Smooth muscle cell (in vitro differentiated cells): Measurements from ENCODE around the gene GPR161. TPM values are rescaled to one million over a fixed set of nuclear protein-coding genes. Genes with fewer than 3 reads are reported as not detected.

Source experiments
- DNase-seq: peaks from one replicate; lab custom pipeline; 2025; ENCODE audit not compliant: unreplicated experiment; lab: John Stamatoyannopoulos, UW
- H2AFZ ChIP-seq: fragments of 200-600 bp; sonication (generic); 2 replicates; pipeline ENCODE4 v1.6.0; 2016; ENCODE audit warnings: antibody characterized with exemption, low read depth, mild to moderate bottlenecking
- H3F3A ChIP-seq: fragments of 200-600 bp; sonication (generic); 2 replicates; pipeline ENCODE4 v1.6.0; 2017; ENCODE audit warnings: antibody characterized with exemption, low read depth
- H3K27ac ChIP-seq: fragments of 200-600 bp; sonication (generic); 2 replicates; pipeline ENCODE4 v1.5.1; 2016; ENCODE audit warnings: low read depth, mild to moderate bottlenecking
- H3K27me3 ChIP-seq: fragments of 200-600 bp; sonication (generic); 2 replicates; pipeline ENCODE4 v1.6.1; 2016; ENCODE audit warnings: low read depth, mild to moderate bottlenecking
- H3K36me3 ChIP-seq: fragments of 200-600 bp; sonication (generic); 2 replicates; pipeline ENCODE4 v1.5.1; 2016; ENCODE audit warnings: low read depth
- H3K4me1 ChIP-seq: fragments of 200-600 bp; sonication (generic); 2 replicates; pipeline ENCODE4 v1.5.1; 2016; ENCODE audit warnings: low read depth
- H3K4me2 ChIP-seq: fragments of 200-600 bp; sonication (generic); 2 replicates; pipeline ENCODE4 v1.6.0; 2016; ENCODE audit warnings: mild to moderate bottlenecking
- H3K4me3 ChIP-seq: fragments of 200-600 bp; sonication (generic); 2 replicates; pipeline ENCODE4 v1.5.1; 2016; ENCODE audit warnings: mild to moderate bottlenecking
- H3K79me2 ChIP-seq: fragments of 200-600 bp; sonication (generic); 2 replicates; pipeline ENCODE4 v1.6.0; 2016; ENCODE audit warnings: low read depth, mild to moderate bottlenecking
- H3K9ac ChIP-seq: fragments of 200-600 bp; sonication (generic); 2 replicates; pipeline ENCODE4 v1.6.0; 2016; ENCODE audit warnings: low read depth
- H3K9me3 ChIP-seq: fragments of 200-600 bp; sonication (generic); replicated peaks from 2 replicates; pipeline ENCODE4 v1.5.1; 2016; ENCODE audit warnings: low read depth
- H4K20me1 ChIP-seq: fragments of 200-600 bp; sonication (generic); 2 replicates; pipeline ENCODE4 v1.6.0; 2016; ENCODE audit warnings: low read depth
- WGBS: methylation state at CpG from one replicate; pipeline ENCODE4 v1.1.7; 2016; ENCODE audit warnings: low lambda C conversion rate; 5-methylcytosine and 5-hydroxymethylcytosine counted together
- polyA plus RNA-seq: library from polyadenylated mRNA; unstranded; fragments of >200 nt; fragmentation: Nextera tagmentation; extraction: Ambion mirVana; gene quantifications from 2 replicates; pipeline ENCODE4 v1.2.1, GENCODE V29; 2016
- total RNA-seq: library from RNA; depleted of rRNA; stranded (reverse); fragments of >200 nt; gene quantifications from 2 replicates; pipeline ENCODE4 v1.2.3, GENCODE V29; 2014
- TF ChIP-seq, protein P1 (sequence below): fragments of 200-600 bp; sonication (generic); IDR thresholded peaks from 2 replicates; pipeline ENCODE4 v1.5.1; 2017; ENCODE audit warnings: borderline replicate concordance, mild to moderate bottlenecking, antibody characterized with exemption; ENCODE audit not compliant: insufficient read depth, poor library complexity, severe bottlenecking

Gene GPR161
- total and polyA plus RNA-seq, 2 experiments from 2014 or later: 9.7 to 25.4 TPM

GRCh38 chr1:168081373-168082007 lies 55.2 kb downstream of the GPR161 start:
- Histone ChIP-seq H3K9me3 (no peaks in the 10 kb centered on the region), H3K4me2 (no peak overlapping the region), H3K4me1 (no peaks in the 10 kb centered on the region), H3K9ac (peak overlapping the region; percentile 8), H3K27me3 (no peaks in the 10 kb centered on the region), H2AFZ (no peak overlapping the region), H3K27ac (peak overlapping the region; percentile 51), H4K20me1 (no peaks in the 10 kb centered on the region), H3K79me2 (no peaks in the 10 kb centered on the region), H3K4me3 (no peak overlapping the region), H3K36me3 (no peaks in the 10 kb centered on the region), H3F3A (peaks cover 2% of the 10 kb centered on the region)
- TF ChIP-seq, protein P1, sequence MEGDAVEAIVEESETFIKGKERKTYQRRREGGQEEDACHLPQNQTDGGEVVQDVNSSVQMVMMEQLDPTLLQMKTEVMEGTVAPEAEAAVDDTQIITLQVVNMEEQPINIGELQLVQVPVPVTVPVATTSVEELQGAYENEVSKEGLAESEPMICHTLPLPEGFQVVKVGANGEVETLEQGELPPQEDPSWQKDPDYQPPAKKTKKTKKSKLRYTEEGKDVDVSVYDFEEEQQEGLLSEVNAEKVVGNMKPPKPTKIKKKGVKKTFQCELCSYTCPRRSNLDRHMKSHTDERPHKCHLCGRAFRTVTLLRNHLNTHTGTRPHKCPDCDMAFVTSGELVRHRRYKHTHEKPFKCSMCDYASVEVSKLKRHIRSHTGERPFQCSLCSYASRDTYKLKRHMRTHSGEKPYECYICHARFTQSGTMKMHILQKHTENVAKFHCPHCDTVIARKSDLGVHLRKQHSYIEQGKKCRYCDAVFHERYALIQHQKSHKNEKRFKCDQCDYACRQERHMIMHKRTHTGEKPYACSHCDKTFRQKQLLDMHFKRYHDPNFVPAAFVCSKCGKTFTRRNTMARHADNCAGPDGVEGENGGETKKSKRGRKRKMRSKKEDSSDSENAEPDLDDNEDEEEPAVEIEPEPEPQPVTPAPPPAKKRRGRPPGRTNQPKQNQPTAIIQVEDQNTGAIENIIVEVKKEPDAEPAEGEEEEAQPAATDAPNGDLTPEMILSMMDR: no peak
- DNase-seq: no peak
- WGBS: 64% methylated on average over 4 of the region's 4 CpGs

DNA sequence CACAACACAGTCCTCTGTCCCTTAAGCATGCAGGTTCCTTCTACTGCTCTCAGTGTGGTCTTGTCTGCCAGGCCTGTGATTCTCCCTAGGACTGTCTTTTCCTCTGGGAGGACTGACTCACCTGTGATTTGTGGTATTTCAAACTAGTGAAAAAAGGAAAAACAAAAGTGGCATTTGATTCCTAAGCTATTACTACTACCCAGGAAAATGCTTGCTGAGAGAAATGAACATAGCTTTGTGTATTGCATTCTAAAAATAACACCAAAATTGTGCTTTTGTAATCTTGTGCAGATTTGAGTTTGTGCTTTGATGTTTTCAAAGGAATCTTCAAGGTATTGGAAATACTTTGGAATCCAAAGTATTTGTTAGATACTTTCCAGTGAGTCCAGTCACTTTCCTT lies 57.0 kb downstream of the GPR161 start:
- Histone ChIP-seq H3K79me2 (no peaks in the 10 kb centered on the region), H3K9me3 (no peaks in the 10 kb centered on the region), H3K4me2 (no peak overlapping the region), H3K36me3 (no peaks in the 10 kb centered on the region), H3K9ac (no peak overlapping the region), H3K4me1 (no peaks in the 10 kb centered on the region), H3K27ac (peak overlapping the region; percentile 51), H4K20me1 (no peaks in the 10 kb centered on the region), H3K27me3 (no peaks in the 10 kb centered on the region), H2AFZ (no peak overlapping the region), H3F3A (peaks cover 2% of the 10 kb centered on the region), H3K4me3 (no peak overlapping the region)
- TF ChIP-seq, protein P1: no peak
- no peak for DNase-seq

- no peaks in the 10 kb centered on the region for H3K4me1 ChIP-seq
- no peak overlapping the region for H3K4me3 ChIP-seq
- no peak overlapping the region for H3K9ac ChIP-seq
- no peak overlapping the region for H3K27ac ChIP-seq
- no peak overlapping the region for H2AFZ ChIP-seq
- DNase-seq: no peak
- no peaks in the 10 kb centered on the region for H3K79me2 ChIP-seq
- peaks cover 30% of the 10 kb centered on the region for H3K36me3 ChIP-seq
- H3K9me3 ChIP-seq: no peaks in the 10 kb centered on the region
- no peaks in the 10 kb centered on the region for H4K20me1 ChIP-seq
- no peak overlapping the region for H3K4me2 ChIP-seq
- no peaks in the 10 kb centered on the region for H3F3A ChIP-seq
- WGBS: 84% methylated on average over 3 of the region's 3 CpGs
- H3K27me3 ChIP-seq: no peaks in the 10 kb centered on the region
- TF ChIP-seq, protein P1: no peak
Observed at GRCh38 chr1:168069384-168069783, 67.3 kb downstream of the GPR161 start.

- no peak overlapping the region for H3K9ac ChIP-seq
- H3K4me3 ChIP-seq: no peak overlapping the region
- H3K27ac ChIP-seq: no peak overlapping the region
- H2AFZ ChIP-seq: no peak overlapping the region
- peaks cover 23% of the 10 kb centered on the region for H3K36me3 ChIP-seq
- H4K20me1 ChIP-seq: no peaks in the 10 kb centered on the region
- no peaks in the 10 kb centered on the region for H3F3A ChIP-seq
- H3K4me1 ChIP-seq: no peaks in the 10 kb centered on the region
- H3K79me2 ChIP-seq: no peaks in the 10 kb centered on the region
- TF ChIP-seq, protein P1: no peak
- 50% methylated on average over 3 of the region's 3 CpGs for WGBS
- H3K9me3 ChIP-seq: no peaks in the 10 kb centered on the region
- no peaks in the 10 kb centered on the region for H3K27me3 ChIP-seq
- H3K4me2 ChIP-seq: no peak overlapping the region
- no peak for DNase-seq
Observed at GRCh38 chr1:168065506-168065905, 71.2 kb downstream of the GPR161 start.
